HEK293 (cell line): ENCODE measurements around the gene EPHA4.

Source experiments
- KLF8 ChIP-seq: fragments of 450-650 bp; formaldehyde crosslinking; IDR thresholded peaks from 2 replicates; pipeline ENCODE4 v1.5.1; 2016; ENCODE audit warnings: missing biosample characterization, missing genetic modification characterization
- KLF9 ChIP-seq: fragments of 450-650 bp; formaldehyde crosslinking; IDR thresholded peaks from 2 replicates; pipeline ENCODE4 v1.5.1; 2016; ENCODE audit warnings: missing biosample characterization, missing genetic modification characterization, low read depth
- OSR2 ChIP-seq: fragments of 450-650 bp; formaldehyde crosslinking; IDR thresholded peaks from 2 replicates; pipeline ENCODE4 v1.5.1; 2016; ENCODE audit warnings: missing biosample characterization, missing genetic modification characterization
- ZBTB17 ChIP-seq: fragments of 450-650 bp; formaldehyde crosslinking; IDR thresholded peaks from 2 replicates; pipeline ENCODE4 v1.5.1; 2016; ENCODE audit warnings: missing biosample characterization, missing genetic modification characterization
- ZFHX2 ChIP-seq: fragments of 450-650 bp; formaldehyde crosslinking; conservative IDR thresholded peaks from 2 replicates; pipeline ENCODE4 v1.5.1; 2016; ENCODE audit warnings: missing biosample characterization, missing genetic modification characterization
- ZFP37 ChIP-seq: fragments of 450-650 bp; formaldehyde crosslinking; IDR thresholded peaks from 2 replicates; pipeline ENCODE4 v1.5.1; 2016; ENCODE audit warnings: missing biosample characterization, missing genetic modification characterization
- ZIC2 ChIP-seq: fragments of 450-650 bp; formaldehyde crosslinking; IDR thresholded peaks from 2 replicates; pipeline ENCODE4 v1.5.1; 2016; ENCODE audit warnings: missing biosample characterization, missing genetic modification characterization
- ZNF155 ChIP-seq: fragments of 450-650 bp; formaldehyde crosslinking; IDR thresholded peaks from 2 replicates; pipeline ENCODE4 v1.5.1; 2016; ENCODE audit warnings: missing biosample characterization, missing genetic modification characterization
- ZNF223 ChIP-seq: fragments of 450-650 bp; formaldehyde crosslinking; IDR thresholded peaks from 2 replicates; pipeline ENCODE4 v1.5.1; 2016; ENCODE audit warnings: missing biosample characterization, missing genetic modification characterization
- ZNF23 ChIP-seq: fragments of 450-650 bp; formaldehyde crosslinking; IDR thresholded peaks from 2 replicates; pipeline ENCODE4 v1.5.1; 2016; ENCODE audit warnings: missing biosample characterization, missing genetic modification characterization, borderline replicate concordance
- ZNF335 ChIP-seq: fragments of 450-650 bp; formaldehyde crosslinking; conservative IDR thresholded peaks from 2 replicates; pipeline ENCODE4 v1.5.1; 2016; ENCODE audit warnings: missing biosample characterization, missing genetic modification characterization
- ZNF654 ChIP-seq: fragments of 450-650 bp; formaldehyde crosslinking; IDR thresholded peaks from 2 replicates; pipeline ENCODE4 v1.5.1; 2016; ENCODE audit warnings: low read depth, missing biosample characterization, missing genetic modification characterization
- TF ChIP-seq, protein P1 (sequence below): fragments of 450-650 bp; formaldehyde crosslinking; IDR thresholded peaks from 2 replicates; pipeline ENCODE4 v1.5.1; 2017; ENCODE audit warnings: missing biosample characterization, mild to moderate bottlenecking, missing genetic modification characterization, moderate library complexity
- TF ChIP-seq, protein P2 (sequence below): fragments of 450-650 bp; formaldehyde crosslinking; IDR thresholded peaks from 2 replicates; pipeline ENCODE4 v1.5.1; 2016; ENCODE audit warnings: missing biosample characterization, missing genetic modification characterization, borderline replicate concordance
- TF ChIP-seq, protein P3 (sequence below): fragments of 450-650 bp; formaldehyde crosslinking; IDR thresholded peaks from 2 replicates; pipeline ENCODE4 v1.5.1; 2016; ENCODE audit warnings: missing biosample characterization, missing genetic modification characterization
- TF ChIP-seq, protein P4 (sequence below): fragments of 450-650 bp; formaldehyde crosslinking; IDR thresholded peaks from 2 replicates; pipeline ENCODE4 v1.5.1; 2016; ENCODE audit warnings: missing biosample characterization, missing genetic modification characterization
- TF ChIP-seq, protein P5 (sequence below): fragments of 450-650 bp; IDR thresholded peaks from 2 replicates; pipeline ENCODE4 v1.5.1; 2018; ENCODE audit warnings: missing biosample characterization, missing genetic modification characterization

Gene EPHA4

DNA sequence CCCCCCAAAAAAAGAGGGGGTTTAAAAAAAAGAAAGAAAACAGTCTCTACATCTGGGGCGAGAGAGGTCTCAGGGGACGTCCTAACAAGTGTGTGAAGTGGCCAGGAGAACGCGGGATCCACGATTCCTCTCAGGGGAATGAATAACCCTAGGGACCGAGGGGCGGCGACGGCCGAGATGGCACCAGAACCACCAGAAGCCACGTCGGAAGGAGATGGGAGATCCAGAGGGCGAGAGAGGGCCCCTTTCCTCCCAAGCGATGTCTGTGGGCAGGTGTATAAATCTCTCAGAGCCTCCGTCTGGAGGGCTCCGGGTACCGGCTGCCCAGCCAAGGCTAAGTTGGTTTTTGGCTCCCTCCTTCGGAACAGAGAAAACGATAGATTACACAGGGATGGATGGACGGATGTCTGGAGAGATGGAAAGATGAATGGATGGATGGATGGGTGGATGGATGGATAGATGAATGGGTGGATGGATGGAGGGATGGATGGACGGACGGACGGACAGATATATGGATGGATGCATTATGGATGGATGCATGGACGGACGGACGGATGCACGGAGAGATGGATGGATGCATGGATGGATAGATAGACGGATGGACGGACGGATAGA lies 1.7 kb downstream of the EPHA4 start (continued):
- TF ChIP-seq ZNF155 (tag by site-specific recombination) (no peak), ZNF335 (no peak), ZNF23 (tag by site-specific recombination) (no peak), OSR2 (tag by site-specific recombination) (no peak), ZNF223 (no peak), KLF9 (tag by site-specific recombination) (no peak), ZFHX2 (tag by site-specific recombination) (no peak), ZBTB17 (tag by site-specific recombination) (peak; percentile 100), KLF8 (tag by site-specific recombination) (no peak), ZIC2 (no peak), ZNF654 (tag by site-specific recombination) (peak; percentile 53), ZFP37 (tag by site-specific recombination) (no peak)
- TF ChIP-seq, protein P1, sequence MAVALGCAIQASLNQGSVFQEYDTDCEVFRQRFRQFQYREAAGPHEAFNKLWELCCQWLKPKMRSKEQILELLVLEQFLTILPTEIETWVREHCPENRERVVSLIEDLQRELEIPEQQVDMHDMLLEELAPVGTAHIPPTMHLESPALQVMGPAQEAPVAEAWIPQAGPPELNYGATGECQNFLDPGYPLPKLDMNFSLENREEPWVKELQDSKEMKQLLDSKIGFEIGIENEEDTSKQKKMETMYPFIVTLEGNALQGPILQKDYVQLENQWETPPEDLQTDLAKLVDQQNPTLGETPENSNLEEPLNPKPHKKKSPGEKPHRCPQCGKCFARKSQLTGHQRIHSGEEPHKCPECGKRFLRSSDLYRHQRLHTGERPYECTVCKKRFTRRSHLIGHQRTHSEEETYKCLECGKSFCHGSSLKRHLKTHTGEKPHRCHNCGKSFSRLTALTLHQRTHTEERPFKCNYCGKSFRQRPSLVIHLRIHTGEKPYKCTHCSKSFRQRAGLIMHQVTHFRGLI = no peak
- TF ChIP-seq, protein P2, sequence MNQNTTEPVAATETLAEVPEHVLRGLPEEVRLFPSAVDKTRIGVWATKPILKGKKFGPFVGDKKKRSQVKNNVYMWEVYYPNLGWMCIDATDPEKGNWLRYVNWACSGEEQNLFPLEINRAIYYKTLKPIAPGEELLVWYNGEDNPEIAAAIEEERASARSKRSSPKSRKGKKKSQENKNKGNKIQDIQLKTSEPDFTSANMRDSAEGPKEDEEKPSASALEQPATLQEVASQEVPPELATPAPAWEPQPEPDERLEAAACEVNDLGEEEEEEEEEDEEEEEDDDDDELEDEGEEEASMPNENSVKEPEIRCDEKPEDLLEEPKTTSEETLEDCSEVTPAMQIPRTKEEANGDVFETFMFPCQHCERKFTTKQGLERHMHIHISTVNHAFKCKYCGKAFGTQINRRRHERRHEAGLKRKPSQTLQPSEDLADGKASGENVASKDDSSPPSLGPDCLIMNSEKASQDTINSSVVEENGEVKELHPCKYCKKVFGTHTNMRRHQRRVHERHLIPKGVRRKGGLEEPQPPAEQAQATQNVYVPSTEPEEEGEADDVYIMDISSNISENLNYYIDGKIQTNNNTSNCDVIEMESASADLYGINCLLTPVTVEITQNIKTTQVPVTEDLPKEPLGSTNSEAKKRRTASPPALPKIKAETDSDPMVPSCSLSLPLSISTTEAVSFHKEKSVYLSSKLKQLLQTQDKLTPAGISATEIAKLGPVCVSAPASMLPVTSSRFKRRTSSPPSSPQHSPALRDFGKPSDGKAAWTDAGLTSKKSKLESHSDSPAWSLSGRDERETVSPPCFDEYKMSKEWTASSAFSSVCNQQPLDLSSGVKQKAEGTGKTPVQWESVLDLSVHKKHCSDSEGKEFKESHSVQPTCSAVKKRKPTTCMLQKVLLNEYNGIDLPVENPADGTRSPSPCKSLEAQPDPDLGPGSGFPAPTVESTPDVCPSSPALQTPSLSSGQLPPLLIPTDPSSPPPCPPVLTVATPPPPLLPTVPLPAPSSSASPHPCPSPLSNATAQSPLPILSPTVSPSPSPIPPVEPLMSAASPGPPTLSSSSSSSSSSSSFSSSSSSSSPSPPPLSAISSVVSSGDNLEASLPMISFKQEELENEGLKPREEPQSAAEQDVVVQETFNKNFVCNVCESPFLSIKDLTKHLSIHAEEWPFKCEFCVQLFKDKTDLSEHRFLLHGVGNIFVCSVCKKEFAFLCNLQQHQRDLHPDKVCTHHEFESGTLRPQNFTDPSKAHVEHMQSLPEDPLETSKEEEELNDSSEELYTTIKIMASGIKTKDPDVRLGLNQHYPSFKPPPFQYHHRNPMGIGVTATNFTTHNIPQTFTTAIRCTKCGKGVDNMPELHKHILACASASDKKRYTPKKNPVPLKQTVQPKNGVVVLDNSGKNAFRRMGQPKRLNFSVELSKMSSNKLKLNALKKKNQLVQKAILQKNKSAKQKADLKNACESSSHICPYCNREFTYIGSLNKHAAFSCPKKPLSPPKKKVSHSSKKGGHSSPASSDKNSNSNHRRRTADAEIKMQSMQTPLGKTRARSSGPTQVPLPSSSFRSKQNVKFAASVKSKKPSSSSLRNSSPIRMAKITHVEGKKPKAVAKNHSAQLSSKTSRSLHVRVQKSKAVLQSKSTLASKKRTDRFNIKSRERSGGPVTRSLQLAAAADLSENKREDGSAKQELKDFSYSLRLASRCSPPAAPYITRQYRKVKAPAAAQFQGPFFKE (tag by site-specific recombination) = no peak
- TF ChIP-seq, protein P3, sequence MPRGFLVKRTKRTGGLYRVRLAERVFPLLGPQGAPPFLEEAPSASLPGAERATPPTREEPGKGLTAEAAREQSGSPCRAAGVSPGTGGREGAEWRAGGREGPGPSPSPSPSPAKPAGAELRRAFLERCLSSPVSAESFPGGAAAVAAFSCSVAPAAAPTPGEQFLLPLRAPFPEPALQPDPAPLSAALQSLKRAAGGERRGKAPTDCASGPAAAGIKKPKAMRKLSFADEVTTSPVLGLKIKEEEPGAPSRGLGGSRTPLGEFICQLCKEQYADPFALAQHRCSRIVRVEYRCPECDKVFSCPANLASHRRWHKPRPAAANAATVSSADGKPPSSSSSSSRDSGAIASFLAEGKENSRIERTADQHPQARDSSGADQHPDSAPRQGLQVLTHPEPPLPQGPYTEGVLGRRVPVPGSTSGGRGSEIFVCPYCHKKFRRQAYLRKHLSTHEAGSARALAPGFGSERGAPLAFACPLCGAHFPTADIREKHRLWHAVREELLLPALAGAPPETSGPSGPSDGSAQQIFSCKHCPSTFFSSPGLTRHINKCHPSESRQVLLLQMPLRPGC (tag by site-specific recombination) = no peak
- TF ChIP-seq, protein P4, sequence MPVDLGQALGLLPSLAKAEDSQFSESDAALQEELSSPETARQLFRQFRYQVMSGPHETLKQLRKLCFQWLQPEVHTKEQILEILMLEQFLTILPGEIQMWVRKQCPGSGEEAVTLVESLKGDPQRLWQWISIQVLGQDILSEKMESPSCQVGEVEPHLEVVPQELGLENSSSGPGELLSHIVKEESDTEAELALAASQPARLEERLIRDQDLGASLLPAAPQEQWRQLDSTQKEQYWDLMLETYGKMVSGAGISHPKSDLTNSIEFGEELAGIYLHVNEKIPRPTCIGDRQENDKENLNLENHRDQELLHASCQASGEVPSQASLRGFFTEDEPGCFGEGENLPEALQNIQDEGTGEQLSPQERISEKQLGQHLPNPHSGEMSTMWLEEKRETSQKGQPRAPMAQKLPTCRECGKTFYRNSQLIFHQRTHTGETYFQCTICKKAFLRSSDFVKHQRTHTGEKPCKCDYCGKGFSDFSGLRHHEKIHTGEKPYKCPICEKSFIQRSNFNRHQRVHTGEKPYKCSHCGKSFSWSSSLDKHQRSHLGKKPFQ = no peak
- TF ChIP-seq, protein P5, sequence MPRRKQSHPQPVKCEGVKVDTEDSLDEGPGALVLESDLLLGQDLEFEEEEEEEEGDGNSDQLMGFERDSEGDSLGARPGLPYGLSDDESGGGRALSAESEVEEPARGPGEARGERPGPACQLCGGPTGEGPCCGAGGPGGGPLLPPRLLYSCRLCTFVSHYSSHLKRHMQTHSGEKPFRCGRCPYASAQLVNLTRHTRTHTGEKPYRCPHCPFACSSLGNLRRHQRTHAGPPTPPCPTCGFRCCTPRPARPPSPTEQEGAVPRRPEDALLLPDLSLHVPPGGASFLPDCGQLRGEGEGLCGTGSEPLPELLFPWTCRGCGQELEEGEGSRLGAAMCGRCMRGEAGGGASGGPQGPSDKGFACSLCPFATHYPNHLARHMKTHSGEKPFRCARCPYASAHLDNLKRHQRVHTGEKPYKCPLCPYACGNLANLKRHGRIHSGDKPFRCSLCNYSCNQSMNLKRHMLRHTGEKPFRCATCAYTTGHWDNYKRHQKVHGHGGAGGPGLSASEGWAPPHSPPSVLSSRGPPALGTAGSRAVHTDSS (tag by site-specific recombination) = no peak
